ENCODE results near the gene MRPS35.

Gene MRPS35

DNA sequence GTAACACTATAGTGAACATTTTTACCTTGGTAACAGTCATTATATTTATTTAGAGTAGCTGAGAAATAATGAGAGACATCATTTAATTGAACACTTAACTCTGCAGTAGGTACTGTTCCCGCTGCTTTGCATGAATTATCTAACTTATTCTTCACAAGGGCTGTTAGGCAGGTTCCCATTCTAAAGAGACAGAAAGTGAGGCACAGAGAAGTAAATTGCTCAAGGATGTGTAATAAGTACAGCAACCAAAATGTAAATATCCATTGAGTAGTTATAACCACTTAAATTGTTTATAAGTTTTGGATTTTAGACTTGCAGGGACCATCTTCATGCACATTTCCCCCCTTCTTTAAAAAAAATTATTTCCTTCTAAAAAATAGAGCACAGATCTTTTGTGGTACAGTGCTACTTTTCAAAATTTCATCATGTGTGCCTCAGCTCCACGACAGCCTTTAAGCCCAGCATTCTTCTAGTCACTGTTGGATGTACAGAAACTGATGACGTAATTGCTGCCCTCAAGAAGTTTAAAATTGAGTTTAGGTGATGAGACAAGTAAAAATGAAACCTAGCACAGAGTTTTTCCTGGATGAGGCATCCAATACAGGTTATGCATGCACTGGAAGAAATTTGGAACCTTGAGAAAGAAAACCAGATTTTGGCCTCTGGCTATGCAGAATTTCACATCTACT, 75.4 kb downstream of the MRPS35 start:
- Histone ChIP-seq H3K9me2 (ENCODE audit: low read depth, low read length) (no peaks in the 10 kb centered on the region), H3K27me3 (ENCODE audit: insufficient read depth, low read length) (no peaks in the 10 kb centered on the region), H3K9ac (ENCODE audit: low read length) (no peak overlapping the region), H3K79me2 (ENCODE audit: insufficient read depth, low read length) (peaks cover 32% of the 10 kb centered on the region), H4K20me1 (ENCODE audit: insufficient read depth, low read length) (no peaks in the 10 kb centered on the region), H3K9me3 (ENCODE audit: low read length) (no peaks in the 10 kb centered on the region), H3F3A (ENCODE audit: insufficient read depth, low read length) (no peaks in the 10 kb centered on the region), H2AFZ (ENCODE audit: low read length) (no peak overlapping the region), H3K4me3 (ENCODE audit: low read depth, low read length, poor library complexity, severe bottlenecking) (no peak overlapping the region), H3K4me1 (ENCODE audit: insufficient read depth, low read length, severe bottlenecking) (peaks cover 17% of the 10 kb centered on the region), H3K4me2 (ENCODE audit: low read length) (no peak overlapping the region), H3K27ac (ENCODE audit: low read depth, low read length, poor library complexity, severe bottlenecking) (no peak overlapping the region), H3K36me3 (ENCODE audit: insufficient read depth, low read length) (peaks cover 37% of the 10 kb centered on the region; the same call in 1 of the 2 replicates)
- TF ChIP-seq, protein P1, sequence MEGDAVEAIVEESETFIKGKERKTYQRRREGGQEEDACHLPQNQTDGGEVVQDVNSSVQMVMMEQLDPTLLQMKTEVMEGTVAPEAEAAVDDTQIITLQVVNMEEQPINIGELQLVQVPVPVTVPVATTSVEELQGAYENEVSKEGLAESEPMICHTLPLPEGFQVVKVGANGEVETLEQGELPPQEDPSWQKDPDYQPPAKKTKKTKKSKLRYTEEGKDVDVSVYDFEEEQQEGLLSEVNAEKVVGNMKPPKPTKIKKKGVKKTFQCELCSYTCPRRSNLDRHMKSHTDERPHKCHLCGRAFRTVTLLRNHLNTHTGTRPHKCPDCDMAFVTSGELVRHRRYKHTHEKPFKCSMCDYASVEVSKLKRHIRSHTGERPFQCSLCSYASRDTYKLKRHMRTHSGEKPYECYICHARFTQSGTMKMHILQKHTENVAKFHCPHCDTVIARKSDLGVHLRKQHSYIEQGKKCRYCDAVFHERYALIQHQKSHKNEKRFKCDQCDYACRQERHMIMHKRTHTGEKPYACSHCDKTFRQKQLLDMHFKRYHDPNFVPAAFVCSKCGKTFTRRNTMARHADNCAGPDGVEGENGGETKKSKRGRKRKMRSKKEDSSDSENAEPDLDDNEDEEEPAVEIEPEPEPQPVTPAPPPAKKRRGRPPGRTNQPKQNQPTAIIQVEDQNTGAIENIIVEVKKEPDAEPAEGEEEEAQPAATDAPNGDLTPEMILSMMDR (IDR thresholded peaks at IDR 0.05; ENCODE audit: low read length) = no peak
- TF ChIP-seq EZH2 (IDR thresholded peaks at IDR 0.05; ENCODE audit: borderline replicate concordance, low read length) = no peak

DNA sequence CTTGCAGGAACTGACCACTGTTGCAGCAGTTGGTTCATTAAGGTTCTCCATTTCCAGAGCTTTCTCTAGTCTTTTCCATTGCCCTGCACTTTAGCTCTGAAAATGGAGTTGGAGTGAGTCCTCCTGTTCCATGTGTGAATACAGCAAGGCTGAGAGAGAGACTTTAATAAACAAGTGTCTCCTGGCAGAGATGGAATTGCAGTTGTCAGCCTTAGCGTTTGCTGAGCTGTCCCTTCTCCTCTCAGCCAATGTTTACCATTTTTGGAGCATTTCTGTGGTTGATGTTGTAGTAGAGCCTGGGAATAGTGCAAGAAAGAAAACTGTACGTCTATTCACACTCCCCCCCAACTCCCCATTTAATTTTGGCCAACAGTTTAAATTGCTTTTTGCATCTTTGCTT, 76.9 kb downstream of the MRPS35 start:
- no peaks in the 10 kb centered on the region for H3K9me2 ChIP-seq (ENCODE audit: low read depth, low read length)

DNA sequence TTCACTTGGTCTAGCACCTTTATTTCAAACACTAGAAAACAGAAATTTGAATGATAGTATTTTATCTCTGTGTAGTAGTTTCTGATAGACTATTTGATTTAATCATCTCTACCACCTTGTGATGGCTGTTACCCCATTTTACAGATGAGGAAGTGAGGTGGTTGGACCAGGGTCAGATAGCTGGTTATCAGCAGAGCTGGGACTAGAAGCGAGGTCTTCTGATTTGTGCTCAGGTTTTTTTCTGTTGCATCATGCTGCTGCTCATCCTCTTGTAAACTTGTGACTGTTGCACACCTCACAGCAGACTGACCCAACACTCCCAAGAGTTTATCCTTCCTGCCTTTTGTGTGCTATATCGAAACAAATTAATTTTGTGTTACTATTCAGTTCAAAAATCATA, 79.5 kb downstream of the MRPS35 start:
- Histone ChIP-seq H4K20me1 (ENCODE audit: insufficient read depth, low read length) (no peaks in the 10 kb centered on the region), H3K9ac (ENCODE audit: low read length) (no peak overlapping the region), H3K4me2 (ENCODE audit: low read length) (no peak overlapping the region), H3K9me3 (ENCODE audit: low read length) (no peaks in the 10 kb centered on the region), H3K9me2 (ENCODE audit: low read depth, low read length) (no peaks in the 10 kb centered on the region), H2AFZ (ENCODE audit: low read length) (no peak overlapping the region), H3K4me1 (ENCODE audit: insufficient read depth, low read length, severe bottlenecking) (no peaks in the 10 kb centered on the region), H3K27me3 (ENCODE audit: insufficient read depth, low read length) (no peaks in the 10 kb centered on the region), H3K79me2 (ENCODE audit: insufficient read depth, low read length) (peaks cover 4% of the 10 kb centered on the region; the same call in 1 of the 2 replicates), H3K36me3 (ENCODE audit: insufficient read depth, low read length) (peaks cover 56% of the 10 kb centered on the region), H3K4me3 (ENCODE audit: low read depth, low read length, poor library complexity, severe bottlenecking) (no peak overlapping the region), H3K27ac (ENCODE audit: low read depth, low read length, poor library complexity, severe bottlenecking) (no peak overlapping the region), H3F3A (ENCODE audit: insufficient read depth, low read length) (no peaks in the 10 kb centered on the region)
- TF ChIP-seq EZH2 (IDR thresholded peaks at IDR 0.05; ENCODE audit: borderline replicate concordance, low read length) = no peak
- TF ChIP-seq, protein P1 (IDR thresholded peaks at IDR 0.05; ENCODE audit: low read length) = no peak

More for the DNA sequence above, 76.9 kb downstream of the MRPS35 start:
- Histone ChIP-seq H3K36me3 (ENCODE audit: insufficient read depth, low read length) (peaks cover 39% of the 10 kb centered on the region), H2AFZ (ENCODE audit: low read length) (no peak overlapping the region), H3K4me1 (ENCODE audit: insufficient read depth, low read length, severe bottlenecking) (peaks cover 2% of the 10 kb centered on the region), H3K9ac (ENCODE audit: low read length) (no peak overlapping the region), H3K27me3 (ENCODE audit: insufficient read depth, low read length) (no peaks in the 10 kb centered on the region), H3K79me2 (ENCODE audit: insufficient read depth, low read length) (peaks cover 17% of the 10 kb centered on the region), H3K4me3 (ENCODE audit: low read depth, low read length, poor library complexity, severe bottlenecking) (no peak overlapping the region), H3F3A (ENCODE audit: insufficient read depth, low read length) (no peaks in the 10 kb centered on the region), H4K20me1 (ENCODE audit: insufficient read depth, low read length) (no peaks in the 10 kb centered on the region), H3K4me2 (ENCODE audit: low read length) (no peak overlapping the region), H3K9me3 (ENCODE audit: low read length) (no peaks in the 10 kb centered on the region), H3K27ac (ENCODE audit: low read depth, low read length, poor library complexity, severe bottlenecking) (no peak overlapping the region)
- no peak for TF ChIP-seq EZH2 (IDR thresholded peaks at IDR 0.05; ENCODE audit: borderline replicate concordance, low read length)
- TF ChIP-seq, protein P1 (IDR thresholded peaks at IDR 0.05; ENCODE audit: low read length) = no peak
